Activated CD4-positive, alpha-beta T cell treated with anti-CD3 and anti-CD28 coated beads, Interleukin-2, Interleukin-6, amounts not matched to agents 100 ng/mL and 50 ng/mL, durations not matched to agents 16 hours and 8 hours (primary cell): ENCODE measurements around the gene SLC29A3.

Experiments
- DNase-seq: peaks from one replicate; pipeline ENCODE4 v3.0.0-alpha.2; 2020

The SLC29A3 gene

DNA sequence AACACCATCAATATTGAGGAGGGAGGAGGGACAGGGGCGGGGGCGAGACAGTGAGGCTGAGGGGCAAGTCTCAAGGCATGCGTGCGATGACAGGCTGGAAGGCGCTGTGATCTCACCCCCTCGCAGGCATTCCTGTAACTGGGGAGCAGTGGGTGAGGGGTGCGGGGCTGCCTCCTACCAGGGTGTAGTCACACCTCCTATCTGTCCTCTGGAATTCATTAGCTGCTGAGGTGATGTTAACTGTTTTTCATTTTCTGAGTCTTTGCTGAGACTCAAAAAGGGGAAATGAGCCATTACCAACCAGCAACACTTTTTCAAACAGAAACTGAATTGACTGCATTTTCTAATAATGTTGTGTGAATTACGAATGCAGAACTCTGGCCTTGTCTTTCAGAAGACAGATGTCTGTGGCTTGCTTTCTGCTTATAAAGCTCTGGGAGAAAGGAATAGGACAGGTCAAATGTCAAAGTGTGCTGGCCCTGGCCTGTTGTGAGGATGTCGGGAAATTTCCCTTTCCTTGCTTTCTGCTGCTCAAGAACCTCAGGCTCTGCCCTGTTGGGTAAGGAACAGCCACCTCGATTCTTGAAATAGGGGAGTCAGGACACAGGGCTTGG lies 53.9 kb downstream of the SLC29A3 start:
- DNase-seq = no peak

DNA sequence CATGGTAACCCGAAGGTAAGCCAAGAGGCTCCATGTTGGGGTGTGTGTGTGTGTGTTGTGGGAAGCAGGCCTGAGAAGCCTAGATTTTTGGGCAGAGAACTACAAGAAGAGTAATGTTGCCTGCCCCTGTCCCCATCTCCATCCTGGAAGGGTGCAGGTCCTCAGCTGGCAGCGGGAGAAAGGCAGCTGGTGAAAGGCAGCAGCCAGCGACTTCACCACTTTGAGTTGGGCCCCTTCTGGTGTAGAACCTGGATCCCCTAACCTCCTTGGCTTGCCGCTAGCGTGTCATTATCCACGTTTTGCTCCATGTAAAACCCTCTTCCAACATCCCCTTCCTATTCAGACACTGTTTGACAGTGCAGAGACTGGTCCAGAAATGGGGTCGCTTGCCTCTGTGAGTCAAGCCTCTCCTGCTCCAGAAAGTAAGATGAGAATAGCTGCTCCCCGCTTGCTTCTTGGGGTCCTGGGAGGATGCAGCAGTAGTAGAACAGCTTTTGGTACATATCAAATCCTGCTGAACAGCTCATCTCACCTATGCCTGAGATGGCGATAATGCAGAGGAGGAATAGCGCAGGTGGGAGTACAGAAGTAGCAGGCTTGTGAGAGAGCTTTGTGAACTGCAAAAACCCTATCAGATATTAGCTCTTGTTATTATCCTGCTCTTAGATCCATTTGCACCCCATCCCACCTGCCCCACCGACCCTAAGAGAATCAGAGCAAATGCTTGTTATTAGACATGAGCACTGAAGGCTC lies 55.6 kb downstream of the SLC29A3 start:
- DNase-seq = no peak

DNA sequence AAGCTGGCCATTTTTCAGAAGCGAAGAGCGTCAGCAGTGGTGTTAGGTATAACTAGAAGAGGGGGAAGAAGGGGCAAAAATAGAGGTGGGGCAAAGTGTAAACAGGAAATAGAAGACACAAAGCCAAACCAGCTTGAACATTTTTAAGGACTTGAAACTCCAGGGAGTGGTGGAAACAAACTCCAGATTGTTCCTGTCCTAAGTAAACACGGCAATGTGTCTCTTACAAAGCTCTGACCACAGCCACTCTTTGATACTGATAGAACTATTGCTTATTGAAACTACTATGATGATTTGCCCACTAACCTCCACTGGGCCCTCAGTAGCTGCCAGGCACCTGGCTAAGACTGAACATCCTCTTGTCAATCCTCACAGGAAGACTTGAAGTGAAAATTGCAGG lies 56.9 kb downstream of the SLC29A3 start:
- DNase-seq = no peak

DNA sequence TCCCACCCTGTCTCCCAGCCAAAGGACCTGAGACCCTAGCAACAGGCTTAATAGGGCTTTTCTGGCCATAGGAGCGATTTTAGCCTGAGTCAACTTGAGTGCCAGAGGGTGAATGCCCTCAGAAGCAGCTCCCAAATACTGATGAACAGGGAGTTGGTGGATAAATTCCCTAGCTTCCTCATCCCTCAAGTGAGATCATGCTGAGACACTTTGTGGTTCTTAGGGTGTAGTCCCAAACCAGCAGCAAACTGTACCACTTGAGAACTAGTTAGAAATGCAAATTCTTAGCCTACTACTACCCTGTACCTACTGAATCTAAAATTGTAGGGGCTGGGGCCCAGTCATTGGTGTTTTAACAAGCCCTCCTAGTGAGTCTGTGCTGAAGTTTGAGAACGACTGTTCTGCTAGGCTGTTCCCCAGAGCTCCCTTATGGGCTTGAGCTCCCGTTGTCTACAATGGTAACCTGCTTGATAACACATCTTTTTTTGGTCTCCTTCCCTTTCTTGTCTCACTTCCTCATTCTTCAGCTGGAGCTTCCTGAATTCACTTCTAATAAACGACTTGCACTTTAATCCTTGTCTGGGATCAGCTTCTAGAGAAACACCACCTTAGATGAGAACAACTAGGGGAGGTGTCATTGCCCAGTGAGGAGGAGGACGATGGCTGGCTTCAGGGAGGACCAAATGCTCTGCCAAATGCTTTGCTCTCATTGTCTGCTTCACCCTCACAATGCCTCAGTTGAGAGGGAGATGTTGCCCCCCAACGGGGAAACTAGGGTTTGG lies 59.5 kb downstream of the SLC29A3 start:
- no peak for DNase-seq

DNA sequence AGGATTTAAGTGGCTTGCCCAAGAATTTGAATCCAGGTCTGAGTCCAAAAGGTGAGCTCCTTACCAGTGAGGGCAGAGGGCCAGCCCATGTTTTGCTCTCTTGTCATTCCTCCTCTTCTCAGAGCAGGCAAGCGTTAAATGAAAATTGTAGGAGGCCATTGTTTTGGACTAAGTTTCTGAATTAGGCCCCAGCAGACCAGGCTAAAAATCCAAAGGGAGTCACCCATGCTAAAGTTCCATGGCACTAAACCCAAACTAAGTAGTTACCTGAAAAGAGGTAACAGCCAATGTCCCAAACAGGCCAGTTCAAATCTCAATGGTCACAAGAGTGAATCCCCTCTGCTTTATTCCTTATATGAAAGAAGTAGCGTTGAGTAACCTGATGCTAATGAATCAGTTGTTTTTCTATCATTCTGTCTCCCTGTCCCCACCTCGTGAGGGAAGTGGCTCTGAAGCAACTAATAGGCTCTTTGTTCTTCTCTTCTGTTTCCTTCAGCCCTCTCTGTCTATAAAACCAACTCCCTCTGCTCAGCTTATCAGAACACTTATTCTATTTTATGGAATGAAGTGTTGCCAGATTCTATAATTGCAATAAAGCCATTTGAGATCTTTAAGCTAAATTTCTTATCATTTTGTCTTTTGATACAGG lies 60.2 kb downstream of the SLC29A3 start:
- no peak for DNase-seq

DNA sequence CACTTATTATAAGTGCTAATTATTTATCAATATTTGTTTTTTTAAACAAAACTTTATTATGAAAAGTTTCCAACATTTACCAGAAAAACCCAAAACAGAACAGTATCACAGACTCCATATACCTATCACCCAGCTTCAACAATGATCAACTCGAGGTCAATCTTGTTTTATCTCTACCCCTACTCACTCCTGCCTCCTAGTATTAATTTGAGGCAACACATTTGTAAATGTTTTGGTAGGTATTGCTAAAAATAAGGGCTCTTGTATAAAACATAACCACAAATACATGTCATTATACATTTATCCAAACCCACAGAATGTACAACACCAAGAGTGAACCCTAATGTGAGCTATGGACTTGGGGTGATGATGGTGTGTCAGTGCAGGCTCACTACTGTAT lies 61.8 kb downstream of the SLC29A3 start:
- no peak for DNase-seq

DNA sequence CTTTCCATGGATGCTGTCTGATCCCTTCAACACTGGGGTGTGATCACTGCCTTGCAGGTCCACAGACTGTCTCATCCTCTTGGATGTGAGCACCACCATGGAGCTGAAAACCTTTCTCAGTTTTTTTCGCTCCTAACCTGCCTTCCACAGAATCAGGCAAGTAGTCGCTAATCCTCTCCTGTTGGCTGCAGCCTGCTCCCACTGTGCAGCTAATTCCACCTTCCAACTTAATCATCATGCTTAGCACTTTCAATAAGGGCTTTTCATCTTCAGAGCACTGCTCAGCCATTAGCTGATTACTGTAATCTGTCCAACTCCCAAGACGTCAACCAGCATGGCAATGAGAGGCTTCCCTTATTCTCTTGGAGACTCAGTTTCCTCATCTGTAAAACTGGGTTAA lies 62.6 kb downstream of the SLC29A3 start:
- DNase-seq = no peak

DNA sequence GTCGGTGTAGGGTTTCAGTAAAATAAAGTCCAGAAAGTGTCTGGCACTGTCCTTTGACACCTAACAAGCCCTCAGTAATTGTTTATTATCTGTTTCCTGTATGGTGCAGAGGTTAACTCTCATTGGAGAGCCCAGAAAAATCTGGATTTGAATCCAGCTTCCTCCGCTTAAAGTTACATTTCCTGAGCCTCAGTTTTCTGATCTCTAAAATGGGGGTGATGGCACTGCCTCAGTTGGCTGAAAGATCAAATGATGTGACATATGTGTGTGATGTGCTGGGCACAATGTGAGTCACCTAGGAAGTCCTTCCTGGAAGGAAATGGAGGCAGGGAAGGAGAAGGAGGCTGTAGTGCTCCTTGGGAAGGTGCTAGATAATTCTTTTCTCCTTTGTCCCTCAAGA lies 63.0 kb downstream of the SLC29A3 start:
- no peak for DNase-seq

DNA sequence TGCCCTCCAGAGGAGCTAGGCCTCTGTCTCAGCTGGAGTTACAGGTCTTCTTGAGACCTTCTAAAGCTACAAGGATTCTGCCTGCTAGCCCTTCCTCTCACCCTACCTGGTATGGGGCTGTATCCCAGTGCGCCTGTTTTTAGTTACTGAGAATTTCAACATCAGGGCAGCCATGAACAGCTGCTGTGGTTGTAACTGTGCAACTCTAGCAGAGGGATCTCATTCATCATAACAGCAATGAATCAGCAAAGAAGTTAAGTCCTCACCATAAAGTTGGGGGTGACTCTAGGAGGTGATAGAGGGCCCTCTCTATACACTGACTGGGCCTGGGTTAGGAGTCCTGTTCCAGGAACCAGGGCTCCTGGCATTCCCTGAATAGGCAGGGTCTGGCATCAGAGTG lies 63.7 kb downstream of the SLC29A3 start:
- DNase-seq = no peak

- DNase-seq = peak; percentile 75
Observed at GRCh38 chr10:71383972-71384687, 65.1 kb downstream of the SLC29A3 start.

GRCh38 chr10:71388171-71388570 lies 69.1 kb downstream of the SLC29A3 start:
- no peak for DNase-seq

GRCh38 chr10:71388583-71389310 lies 69.7 kb downstream of the SLC29A3 start:
- no peak for DNase-seq

DNA sequence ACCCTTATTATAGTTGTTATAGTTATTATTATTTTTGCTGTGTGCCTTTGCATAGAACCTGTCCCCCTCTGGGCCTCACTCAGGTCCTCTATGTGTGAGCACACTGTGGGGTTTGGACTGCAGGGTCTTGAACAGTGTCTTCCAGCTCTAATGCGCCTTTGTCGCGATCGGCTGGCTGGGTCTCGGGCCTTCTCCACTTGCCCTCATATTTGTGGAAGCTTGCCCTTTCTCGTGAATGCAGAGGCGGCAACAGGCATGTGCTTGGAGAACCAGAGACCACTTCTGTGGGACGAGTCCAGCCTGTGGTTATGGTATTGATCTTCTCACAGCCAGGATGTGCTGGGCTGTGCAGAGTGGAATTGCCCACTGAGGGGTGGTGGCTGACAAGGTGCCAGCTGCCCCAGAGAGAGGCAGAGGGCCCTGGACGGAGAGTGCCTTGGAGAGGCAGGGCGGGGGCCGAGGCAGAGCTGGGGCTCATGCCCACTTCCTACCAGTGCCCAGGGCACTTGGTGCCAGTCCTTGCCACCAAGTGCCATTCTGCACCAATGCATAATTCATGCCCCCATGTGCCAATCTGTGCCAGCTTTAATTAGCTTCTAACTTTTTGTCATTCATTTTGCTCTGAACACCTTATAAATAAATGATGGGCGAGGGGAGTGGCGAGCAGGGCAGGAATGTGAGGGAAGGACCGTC lies 70.9 kb downstream of the SLC29A3 start:
- no peak for DNase-seq

DNA sequence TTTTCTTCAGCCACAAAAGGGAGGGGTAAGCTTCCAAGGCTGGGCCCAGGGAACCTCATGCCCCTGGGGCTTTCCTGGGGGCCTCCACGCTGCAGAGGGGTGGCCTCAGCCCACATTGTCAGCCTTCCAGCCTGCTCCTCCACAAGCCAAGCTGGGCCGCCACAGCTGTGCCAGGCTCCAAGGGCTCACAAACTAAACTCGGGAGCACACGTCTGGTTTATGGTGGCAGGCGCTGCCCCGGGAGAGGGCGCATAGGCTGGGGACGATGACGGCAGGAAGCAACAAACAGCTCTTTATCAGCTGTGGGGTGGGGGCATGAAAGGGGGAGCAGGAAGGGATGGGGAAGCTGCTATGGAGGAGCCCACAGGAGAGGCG lies 71.4 kb downstream of the SLC29A3 start:
- no peak for DNase-seq

- DNase-seq = no peak
Observed at GRCh38 chr10:71390921-71391690, 72.0 kb downstream of the SLC29A3 start.

DNA sequence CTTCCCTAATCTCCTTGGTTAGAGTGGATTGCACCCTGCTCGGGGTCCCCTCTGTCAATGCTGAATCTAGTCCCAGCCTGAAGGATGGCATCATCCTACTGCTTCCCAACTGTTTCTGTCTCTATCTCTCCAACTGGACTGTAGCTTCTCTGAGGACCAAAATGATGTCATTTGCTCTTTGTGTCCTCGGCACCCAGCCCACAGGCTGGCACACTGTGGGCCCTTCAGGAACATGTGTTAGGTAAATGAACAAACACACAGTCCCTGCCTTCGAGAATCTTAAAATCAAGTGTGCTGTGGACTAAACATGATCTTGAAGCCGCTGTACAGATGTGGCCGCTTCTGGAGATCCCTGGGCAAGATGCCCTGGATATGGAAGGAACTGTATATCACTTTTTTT lies 72.6 kb downstream of the SLC29A3 start:
- no peak for DNase-seq

DNA sequence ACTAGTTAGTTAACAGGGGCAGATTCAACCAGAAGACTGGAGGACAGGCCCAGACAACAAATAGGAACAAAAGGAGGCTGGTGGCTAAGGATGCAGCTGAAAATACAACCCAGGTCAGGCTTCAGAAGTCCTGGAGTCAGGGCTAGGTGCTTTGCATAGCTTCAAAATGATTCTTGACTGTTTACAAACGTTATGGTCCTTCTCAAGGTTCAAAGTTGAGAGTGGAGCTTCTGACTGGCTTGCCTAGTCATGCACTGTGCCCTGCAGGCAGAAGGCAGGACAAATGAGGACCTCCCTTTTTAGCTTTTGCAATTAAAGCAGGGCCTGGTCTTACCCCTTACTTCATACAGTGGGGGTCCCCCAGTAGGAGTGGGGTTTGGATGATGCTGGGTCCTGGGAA lies 73.2 kb downstream of the SLC29A3 start:
- no peak for DNase-seq

- DNase-seq = no peak
Observed at GRCh38 chr10:71392791-71393781, 74.0 kb downstream of the SLC29A3 start.

DNA sequence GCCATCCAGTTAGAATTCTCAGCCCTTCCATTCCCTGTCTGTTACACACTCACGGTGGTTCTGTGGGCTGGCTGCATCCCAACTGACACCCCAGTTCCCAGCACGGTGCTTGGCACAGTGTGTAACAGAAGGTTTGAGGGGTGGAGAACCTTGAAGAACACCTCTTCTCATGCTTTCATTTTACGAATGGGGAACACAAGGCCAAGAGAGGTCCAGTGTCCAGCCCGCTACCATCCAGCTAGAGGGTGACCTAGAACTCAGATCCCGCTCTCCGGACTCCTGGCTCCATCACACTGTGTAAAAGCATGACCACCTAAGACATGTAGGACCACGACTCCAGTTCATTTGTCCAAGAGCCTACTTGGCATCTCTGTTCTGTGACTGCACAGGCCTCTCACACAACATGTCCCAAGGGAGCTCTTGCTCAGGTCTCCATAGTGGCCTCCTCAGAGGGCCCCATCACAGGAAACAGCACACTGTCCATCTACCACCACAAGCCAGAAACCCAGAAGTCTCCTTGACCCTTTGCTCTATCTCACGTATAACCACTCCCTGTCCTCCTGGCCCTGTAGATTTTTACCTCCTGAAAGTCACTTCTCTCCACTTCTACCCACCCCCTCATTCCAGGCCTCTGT lies 74.9 kb downstream of the SLC29A3 start:
- no peak for DNase-seq
